HEK293 (cell line): ENCODE results near the gene RAX2.

Experiments used
- GLIS1 ChIP-seq: fragments of 450-650 bp; formaldehyde crosslinking; IDR thresholded peaks from 2 replicates; pipeline ENCODE4 v1.5.1; 2016; ENCODE audit warnings: missing biosample characterization, missing genetic modification characterization
- YY1 ChIP-seq: fragments of 450-650 bp; formaldehyde crosslinking; IDR thresholded peaks from 2 replicates; pipeline ENCODE4 v1.5.1; 2018; ENCODE audit warnings: missing biosample characterization, missing genetic modification characterization
- ZBTB8A ChIP-seq: fragments of 450-650 bp; formaldehyde crosslinking; IDR thresholded peaks from 2 replicates; pipeline ENCODE4 v1.5.1; 2016; ENCODE audit warnings: missing biosample characterization, missing genetic modification characterization
- ZNF24 ChIP-seq: fragments of 450-650 bp; formaldehyde crosslinking; IDR thresholded peaks from 2 replicates; pipeline ENCODE4 v1.5.1; 2016; ENCODE audit warnings: missing biosample characterization, missing genetic modification characterization
- ZNF610 ChIP-seq: fragments of 450-650 bp; formaldehyde crosslinking; IDR thresholded peaks from 2 replicates; pipeline ENCODE4 v1.5.1; 2016; ENCODE audit warnings: missing biosample characterization, missing genetic modification characterization, borderline replicate concordance
- TF ChIP-seq, protein P1 (sequence below): fragments of 450-650 bp; formaldehyde crosslinking; IDR thresholded peaks from 2 replicates; pipeline ENCODE4 v1.5.1; 2016; ENCODE audit warnings: missing biosample characterization, missing genetic modification characterization

DNA sequence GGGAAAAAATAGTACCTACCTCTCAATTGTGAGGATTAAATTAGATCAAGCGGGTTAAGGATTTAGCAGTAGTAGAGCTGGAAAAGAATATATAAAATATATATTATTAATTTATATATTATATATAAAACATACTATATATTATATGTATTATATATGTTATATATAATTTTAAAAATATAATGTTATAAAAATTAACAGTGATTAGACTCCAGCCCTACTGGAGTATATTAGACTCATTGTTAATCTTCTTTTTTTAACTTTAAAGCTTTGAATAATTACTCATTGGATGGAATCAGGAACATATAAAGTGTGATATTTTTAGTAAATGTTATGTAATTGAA is 9.9 kb downstream of the RAX2 start:
- TF ChIP-seq, protein P1, sequence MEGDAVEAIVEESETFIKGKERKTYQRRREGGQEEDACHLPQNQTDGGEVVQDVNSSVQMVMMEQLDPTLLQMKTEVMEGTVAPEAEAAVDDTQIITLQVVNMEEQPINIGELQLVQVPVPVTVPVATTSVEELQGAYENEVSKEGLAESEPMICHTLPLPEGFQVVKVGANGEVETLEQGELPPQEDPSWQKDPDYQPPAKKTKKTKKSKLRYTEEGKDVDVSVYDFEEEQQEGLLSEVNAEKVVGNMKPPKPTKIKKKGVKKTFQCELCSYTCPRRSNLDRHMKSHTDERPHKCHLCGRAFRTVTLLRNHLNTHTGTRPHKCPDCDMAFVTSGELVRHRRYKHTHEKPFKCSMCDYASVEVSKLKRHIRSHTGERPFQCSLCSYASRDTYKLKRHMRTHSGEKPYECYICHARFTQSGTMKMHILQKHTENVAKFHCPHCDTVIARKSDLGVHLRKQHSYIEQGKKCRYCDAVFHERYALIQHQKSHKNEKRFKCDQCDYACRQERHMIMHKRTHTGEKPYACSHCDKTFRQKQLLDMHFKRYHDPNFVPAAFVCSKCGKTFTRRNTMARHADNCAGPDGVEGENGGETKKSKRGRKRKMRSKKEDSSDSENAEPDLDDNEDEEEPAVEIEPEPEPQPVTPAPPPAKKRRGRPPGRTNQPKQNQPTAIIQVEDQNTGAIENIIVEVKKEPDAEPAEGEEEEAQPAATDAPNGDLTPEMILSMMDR (tag by site-specific recombination): no peak
- TF ChIP-seq GLIS1 (tag by site-specific recombination) (no peak), YY1 (no peak), ZNF24 (tag by site-specific recombination) (no peak), ZNF610 (tag by site-specific recombination) (no peak), ZBTB8A (tag by site-specific recombination) (no peak)
